Stimulated activated CD8-positive, alpha-beta memory T cell treated with anti-CD3 and anti-CD28 coated beads, Interleukin-15, amount 100 ng/mL, for 48 hours (primary cell): ENCODE measurements around the gene ERCC6L2.

Experiments used
- DNase-seq, 2 donors: peaks; one replicate each; pipeline ENCODE4 v3.0.0-alpha.2; 2020; ENCODE audit warnings: low read depth in 2 of 2

The ERCC6L2 gene

GRCh38 chr9:95875305-95876137, at the start of gene ERCC6L2:
Gene ERCC6L2, plus strand, starts transcription at chr9:95875691. Its CDS starts 348 bp downstream, at chr9:95876039.
- DNase-seq: peak; percentile 92 to 93

- DNase-seq: no peak
Measured at GRCh38 chr9:95826183-95826838, 49.2 kb upstream of the ERCC6L2 start.

- no peak for DNase-seq
Measured at GRCh38 chr9:95830768-95831167, 44.7 kb upstream of the ERCC6L2 start.

- DNase-seq: no peak
Measured at GRCh38 chr9:95831810-95832209, 43.7 kb upstream of the ERCC6L2 start.

- DNase-seq: no peak
Measured at GRCh38 chr9:95833546-95834178, 41.8 kb upstream of the ERCC6L2 start.

- no peak for DNase-seq
Measured at GRCh38 chr9:95834281-95834907, 41.1 kb upstream of the ERCC6L2 start.

- no peak for DNase-seq
Measured at GRCh38 chr9:95835393-95835792, 40.1 kb upstream of the ERCC6L2 start.

GRCh38 chr9:95836072-95836471, 39.4 kb upstream of the ERCC6L2 start:
- no peak for DNase-seq

GRCh38 chr9:95839012-95839411, 36.5 kb upstream of the ERCC6L2 start:
- DNase-seq: no peak

GRCh38 chr9:95840074-95840473, 35.4 kb upstream of the ERCC6L2 start:
- DNase-seq: no peak

- no peak for DNase-seq
Measured at GRCh38 chr9:95841377-95841776, 34.1 kb upstream of the ERCC6L2 start.

GRCh38 chr9:95845751-95846150, 29.7 kb upstream of the ERCC6L2 start:
- DNase-seq: no peak

- DNase-seq: no peak
Measured at GRCh38 chr9:95848764-95849163, 26.7 kb upstream of the ERCC6L2 start.

GRCh38 chr9:95852059-95853032, 23.1 kb upstream of the ERCC6L2 start:
- no peak for DNase-seq

GRCh38 chr9:95854386-95855020, 21.0 kb upstream of the ERCC6L2 start:
- DNase-seq: no peak

GRCh38 chr9:95855961-95856360, 19.5 kb upstream of the ERCC6L2 start:
- DNase-seq: no peak

GRCh38 chr9:95857124-95857523, 18.4 kb upstream of the ERCC6L2 start:
- no peak for DNase-seq

GRCh38 chr9:95857896-95858295, 17.6 kb upstream of the ERCC6L2 start:
- no peak for DNase-seq

GRCh38 chr9:95862343-95862742, 13.1 kb upstream of the ERCC6L2 start:
- DNase-seq: no peak

- DNase-seq: no peak
Measured at GRCh38 chr9:95864852-95865580, 10.5 kb upstream of the ERCC6L2 start.
